ENCODE results near the gene SDCCAG8. TPM values are rescaled to one million over a fixed set of nuclear protein-coding genes. Genes with fewer than 3 reads are reported as not detected.

SDCCAG8 gene
- total and polyA plus RNA-seq, 10 donors: 14.8 to 79.3 (median 46.5) TPM

DNA sequence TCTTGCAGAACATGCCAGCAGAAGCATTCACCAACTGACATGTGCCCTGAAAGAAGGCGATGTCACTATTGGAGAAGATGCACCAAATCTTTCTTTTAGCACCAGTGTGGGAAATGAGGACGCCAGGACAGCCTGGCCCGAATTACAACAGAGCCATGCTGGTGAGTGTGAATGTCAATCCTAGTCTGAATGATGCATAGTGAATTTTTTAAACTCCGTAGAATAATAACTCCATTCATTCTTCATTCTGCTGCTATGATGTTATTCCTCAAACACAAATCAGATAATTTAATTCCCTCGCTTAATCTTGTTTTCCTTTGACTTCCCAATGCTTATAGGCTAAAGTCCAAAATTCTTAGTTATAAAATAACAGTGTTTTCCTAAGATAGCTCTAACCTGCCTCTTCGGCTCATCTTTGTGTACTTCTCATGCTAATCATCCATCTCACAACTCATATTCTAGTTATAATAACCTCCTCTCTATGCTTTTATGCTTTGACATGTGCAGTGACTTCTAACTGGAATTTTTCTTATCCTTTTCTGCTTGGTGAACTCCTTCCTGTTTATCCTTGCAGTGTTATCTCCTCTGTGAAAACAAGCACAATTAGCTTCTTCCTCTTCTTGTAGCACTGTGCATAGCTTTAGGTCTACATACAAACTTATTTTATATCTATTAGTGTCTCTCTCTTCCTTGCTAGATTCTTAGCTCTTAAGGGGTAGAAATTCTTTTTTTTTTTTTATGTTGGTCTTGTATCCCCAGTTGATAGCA is 14.4 kb downstream of the SDCCAG8 start:
- WGBS, 5 donors: 94 to 97% (median 95%) methylated on average over 6 of the region's 6 CpGs
- TF ChIP-seq POLR2AphosphoS5 (IDR thresholded peaks at IDR 0.05): no peak
- TF ChIP-seq, protein P1, sequence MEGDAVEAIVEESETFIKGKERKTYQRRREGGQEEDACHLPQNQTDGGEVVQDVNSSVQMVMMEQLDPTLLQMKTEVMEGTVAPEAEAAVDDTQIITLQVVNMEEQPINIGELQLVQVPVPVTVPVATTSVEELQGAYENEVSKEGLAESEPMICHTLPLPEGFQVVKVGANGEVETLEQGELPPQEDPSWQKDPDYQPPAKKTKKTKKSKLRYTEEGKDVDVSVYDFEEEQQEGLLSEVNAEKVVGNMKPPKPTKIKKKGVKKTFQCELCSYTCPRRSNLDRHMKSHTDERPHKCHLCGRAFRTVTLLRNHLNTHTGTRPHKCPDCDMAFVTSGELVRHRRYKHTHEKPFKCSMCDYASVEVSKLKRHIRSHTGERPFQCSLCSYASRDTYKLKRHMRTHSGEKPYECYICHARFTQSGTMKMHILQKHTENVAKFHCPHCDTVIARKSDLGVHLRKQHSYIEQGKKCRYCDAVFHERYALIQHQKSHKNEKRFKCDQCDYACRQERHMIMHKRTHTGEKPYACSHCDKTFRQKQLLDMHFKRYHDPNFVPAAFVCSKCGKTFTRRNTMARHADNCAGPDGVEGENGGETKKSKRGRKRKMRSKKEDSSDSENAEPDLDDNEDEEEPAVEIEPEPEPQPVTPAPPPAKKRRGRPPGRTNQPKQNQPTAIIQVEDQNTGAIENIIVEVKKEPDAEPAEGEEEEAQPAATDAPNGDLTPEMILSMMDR (IDR thresholded peaks at IDR 0.05 in 8 of 11, conservative IDR thresholded peaks at IDR 0.05 in 3 of 11): no peak
- no peak for TF ChIP-seq POLR2A (IDR thresholded peaks at IDR 0.05)
- peaks cover 0 to 50% (median 24%) of the 10 kb centered on the region in 6 donors for H3K36me3 ChIP-seq
- no peaks in the 10 kb centered on the region for H3K27me3 ChIP-seq (replicated peaks in 1 of 7)
- H3K4me3 ChIP-seq: no peak overlapping the region
- H3K27ac ChIP-seq: peak overlapping the region in 2 of 8 donors; percentile 0 to 38
- no peak for DNase-seq
- H3K4me1 ChIP-seq: peaks cover 7 to 56% (median 36%) of the 10 kb centered on the region in 6 donors
- H3K9me3 ChIP-seq: no peaks in the 10 kb centered on the region
- intact Hi-C loops (cut with DNase I; ENCODE audit: low total_unique reads): no loop called here

DNA sequence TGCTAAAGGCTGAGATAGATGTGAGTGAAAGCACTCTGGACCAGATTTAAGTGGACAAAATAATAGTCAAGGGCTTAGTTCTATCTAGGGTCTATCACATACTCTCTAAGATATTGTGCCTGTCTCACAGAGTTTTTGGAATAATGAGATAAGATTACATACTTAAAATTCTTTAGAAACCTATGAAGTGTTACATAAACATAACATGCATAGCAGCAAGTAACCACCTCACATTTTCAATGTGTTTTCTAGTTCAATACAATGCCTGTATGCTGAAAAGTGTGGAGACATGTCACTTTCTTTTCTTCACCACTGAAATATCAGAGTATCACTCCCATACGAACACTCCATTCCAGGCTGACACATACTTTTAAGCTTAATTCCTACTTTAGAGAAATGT is 16.2 kb downstream of the SDCCAG8 start:
- no peak for TF ChIP-seq POLR2AphosphoS5 (IDR thresholded peaks at IDR 0.05)
- TF ChIP-seq, protein P1 (IDR thresholded peaks at IDR 0.05 in 8 of 11, conservative IDR thresholded peaks at IDR 0.05 in 3 of 11): no peak
- no peak for TF ChIP-seq POLR2A (IDR thresholded peaks at IDR 0.05)
- no peak for DNase-seq
- no peaks in the 10 kb centered on the region for H3K27me3 ChIP-seq (replicated peaks in 1 of 7)
- intact Hi-C loops (cut with DNase I; ENCODE audit: low total_unique reads): no loop called here
- H3K4me1 ChIP-seq: peaks cover 4 to 39% (median 33%) of the 10 kb centered on the region in 6 donors
- peaks cover 0 to 67% (median 26%) of the 10 kb centered on the region in 6 donors for H3K36me3 ChIP-seq
- 86 to 98% (median 92%) methylated on average over 1 of the region's 1 CpG for WGBS, 5 donors
- H3K4me3 ChIP-seq: no peak overlapping the region
- peaks cover 0 to 3% (median under 1%) of the 10 kb centered on the region in 8 donors for H3K9me3 ChIP-seq
- H3K27ac ChIP-seq: no peak overlapping the region

GRCh38 chr1:243272401-243272800 is 16.6 kb downstream of the SDCCAG8 start:
- Histone ChIP-seq H3K4me3 (no peak overlapping the region), H3K36me3 (peaks cover 0 to 71% (median 28%) of the 10 kb centered on the region in 6 donors)
- intact Hi-C loops (cut with DNase I; ENCODE audit: low total_unique reads): no loop called here

DNA sequence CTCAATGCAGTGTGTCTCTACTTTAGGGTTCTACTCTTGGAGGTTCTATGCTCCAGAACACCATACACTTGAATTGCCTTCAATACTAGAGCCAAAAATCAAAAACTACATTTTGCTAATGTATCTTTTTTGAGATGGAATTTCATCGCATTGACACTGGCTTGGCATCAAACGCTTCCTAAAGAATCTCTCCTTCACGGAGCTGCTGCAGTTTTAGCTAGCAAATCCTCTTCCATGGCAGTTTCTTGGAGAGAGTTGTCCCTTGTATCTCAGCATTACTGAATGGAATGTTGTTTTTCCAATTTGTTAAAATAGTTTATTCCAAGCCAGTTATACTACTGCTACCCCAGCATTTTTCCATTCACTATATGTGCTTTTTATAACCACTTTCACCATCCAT is 17.7 kb downstream of the SDCCAG8 start:
- H3K9me3 ChIP-seq: peaks cover 0 to 17% (median 6%) of the 10 kb centered on the region in 8 donors
- intact Hi-C loops (cut with DNase I; ENCODE audit: low total_unique reads): no loop called here
- no peak for DNase-seq
- no peak overlapping the region for H3K27ac ChIP-seq
- TF ChIP-seq POLR2A (IDR thresholded peaks at IDR 0.05) (no peak), POLR2AphosphoS5 (IDR thresholded peaks at IDR 0.05) (no peak)
- TF ChIP-seq, protein P1 (IDR thresholded peaks at IDR 0.05 in 8 of 11, conservative IDR thresholded peaks at IDR 0.05 in 3 of 11): no peak
- no peaks in the 10 kb centered on the region for H3K27me3 ChIP-seq (replicated peaks in 1 of 7)
- H3K36me3 ChIP-seq: peaks cover 0 to 82% (median 37%) of the 10 kb centered on the region in 6 donors
- H3K4me3 ChIP-seq: no peak overlapping the region
- WGBS, 5 donors: 82 to 97% (median 95%) methylated on average over 3 of the region's 3 CpGs
- H3K4me1 ChIP-seq: peaks cover 2 to 24% (median 21%) of the 10 kb centered on the region in 6 donors

More at GRCh38 chr1:243272401-243272800, 16.6 kb downstream of the SDCCAG8 start:
- H3K9me3 ChIP-seq: peaks cover 0 to 7% (median 2%) of the 10 kb centered on the region in 8 donors
- H3K27ac ChIP-seq: no peak overlapping the region
- TF ChIP-seq, protein P1 (IDR thresholded peaks at IDR 0.05 in 8 of 11, conservative IDR thresholded peaks at IDR 0.05 in 3 of 11): no peak
- no peak for TF ChIP-seq POLR2AphosphoS5 (IDR thresholded peaks at IDR 0.05)
- no peak for TF ChIP-seq POLR2A (IDR thresholded peaks at IDR 0.05)
- H3K27me3 ChIP-seq (replicated peaks in 1 of 7): no peaks in the 10 kb centered on the region
- peaks cover 4 to 35% (median 31%) of the 10 kb centered on the region in 6 donors for H3K4me1 ChIP-seq
- no peak for DNase-seq

Measured in spleen (tissue), 11 donors.